HG03060 (cell line): ENCODE results near the gene SCGB3A2.

Experiments used
- ATAC-seq: cut with Tn5 transposase; IDR thresholded peaks from one replicate; pipeline ENCODE4 v1.9.1; 2021; ENCODE audit warnings: low read depth, moderate number of reproducible peaks; ENCODE audit not compliant: unreplicated experiment

Gene SCGB3A2

GRCh38 chr5:147901599-147902039 lies 23.1 kb downstream of the SCGB3A2 start:
- no peak for ATAC-seq

GRCh38 chr5:147902609-147903115 lies 24.2 kb downstream of the SCGB3A2 start:
- no peak for ATAC-seq

GRCh38 chr5:147904110-147904509 lies 25.6 kb downstream of the SCGB3A2 start:
- no peak for ATAC-seq

DNA sequence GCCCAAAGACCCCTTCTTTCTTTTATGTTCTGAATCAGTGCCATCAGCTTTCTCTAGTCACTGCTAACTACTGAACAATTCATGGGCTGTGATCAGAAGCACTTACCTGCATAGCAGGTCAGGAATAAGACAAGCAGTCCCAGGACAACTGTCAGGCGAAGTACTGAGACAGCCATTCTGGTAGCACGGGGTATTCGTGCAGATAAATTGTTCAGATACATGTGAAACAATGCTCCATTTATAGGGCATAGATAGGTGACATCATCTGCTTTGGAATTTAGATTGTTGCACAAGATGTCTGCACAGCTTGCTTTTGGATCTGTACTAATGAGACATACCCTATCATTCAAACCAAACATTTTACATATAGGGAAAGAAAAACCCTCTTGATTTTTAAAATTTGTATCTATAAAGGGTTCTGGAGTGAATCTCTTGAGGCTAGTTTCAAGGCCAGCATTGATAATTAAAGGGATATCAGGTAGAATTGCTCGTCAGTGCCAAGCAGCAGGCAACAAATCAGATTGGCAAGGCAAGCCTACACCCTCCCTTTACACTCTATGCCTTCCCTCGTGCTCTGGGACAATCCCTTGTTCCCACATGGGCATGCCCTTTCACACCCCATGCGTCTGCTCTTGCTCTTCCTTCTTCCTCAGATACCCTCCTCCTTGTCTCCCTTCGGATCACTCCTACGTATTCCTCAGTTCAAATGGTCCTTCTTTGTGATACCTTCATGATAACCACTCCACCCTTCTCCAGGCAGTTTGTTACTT lies 28.0 kb downstream of the SCGB3A2 start, which contains the start of gene C5orf46:
Gene C5orf46, minus strand, starts transcription at position 213 of the 770 bp plus-strand sequence. Its CDS starts 37 bp downstream, at position 176.
- ATAC-seq: no peak

DNA sequence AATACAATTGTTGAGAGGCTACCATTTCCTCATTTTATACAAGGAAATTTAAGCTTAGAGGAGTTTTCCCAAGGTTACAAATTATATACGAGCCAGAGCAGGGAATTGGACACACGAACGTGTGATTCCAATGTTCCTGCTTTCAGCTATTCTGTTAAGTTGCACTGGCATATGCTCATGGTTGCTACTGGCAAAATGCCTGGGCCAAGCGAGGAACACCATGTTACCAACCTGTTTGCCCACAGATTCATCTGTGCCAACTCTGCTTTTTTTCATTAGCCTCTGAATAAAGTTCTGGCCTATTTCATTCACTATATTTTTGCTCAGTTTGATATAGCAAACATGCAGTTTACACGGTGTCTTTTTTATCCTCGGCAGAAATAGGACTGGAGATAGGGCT lies 32.9 kb downstream of the SCGB3A2 start:
- no peak for ATAC-seq

DNA sequence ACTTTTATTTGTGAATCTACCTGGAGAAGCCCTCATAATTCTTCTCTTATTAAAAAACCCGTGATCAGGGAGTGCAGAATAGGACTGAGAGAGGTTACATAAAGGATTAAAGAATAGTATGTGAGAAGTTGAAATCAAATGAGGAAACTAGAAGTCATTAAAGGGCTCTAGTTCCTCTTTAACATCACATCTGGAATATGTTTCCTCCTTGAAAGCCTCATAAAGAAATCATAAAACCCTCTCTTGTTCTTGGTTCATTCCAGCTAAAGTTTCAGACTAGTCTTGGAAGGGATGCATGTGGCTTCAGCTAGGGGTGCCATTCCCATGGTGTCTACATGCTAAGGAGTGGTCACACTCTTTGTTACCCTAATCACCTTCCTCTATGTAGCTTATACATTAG lies 33.5 kb downstream of the SCGB3A2 start:
- no peak for ATAC-seq

GRCh38 chr5:147913786-147914185 lies 35.3 kb downstream of the SCGB3A2 start:
- no peak for ATAC-seq

GRCh38 chr5:147918101-147918685 lies 39.7 kb downstream of the SCGB3A2 start:
- no peak for ATAC-seq

DNA sequence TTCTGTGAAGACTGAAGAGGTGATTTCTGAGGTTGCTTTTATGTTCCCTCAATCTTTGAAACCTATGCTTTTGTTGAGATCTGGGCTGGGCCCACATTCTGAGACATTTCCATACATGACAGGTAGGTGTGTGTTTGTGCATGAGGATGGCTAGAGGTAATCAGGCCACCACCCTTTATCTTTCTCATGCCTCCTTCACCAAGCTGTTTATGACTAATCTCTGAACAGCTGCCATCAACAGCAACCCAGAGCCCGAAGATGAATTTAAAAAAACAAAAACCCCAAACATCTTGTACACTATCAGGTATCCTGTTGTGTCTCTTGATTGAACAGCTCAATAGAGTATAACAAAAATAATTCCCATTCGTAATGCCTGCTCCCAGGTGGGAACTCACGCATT lies 40.4 kb downstream of the SCGB3A2 start:
- no peak for ATAC-seq

GRCh38 chr5:147920420-147921030 lies 42.0 kb downstream of the SCGB3A2 start:
- ATAC-seq: no peak

DNA sequence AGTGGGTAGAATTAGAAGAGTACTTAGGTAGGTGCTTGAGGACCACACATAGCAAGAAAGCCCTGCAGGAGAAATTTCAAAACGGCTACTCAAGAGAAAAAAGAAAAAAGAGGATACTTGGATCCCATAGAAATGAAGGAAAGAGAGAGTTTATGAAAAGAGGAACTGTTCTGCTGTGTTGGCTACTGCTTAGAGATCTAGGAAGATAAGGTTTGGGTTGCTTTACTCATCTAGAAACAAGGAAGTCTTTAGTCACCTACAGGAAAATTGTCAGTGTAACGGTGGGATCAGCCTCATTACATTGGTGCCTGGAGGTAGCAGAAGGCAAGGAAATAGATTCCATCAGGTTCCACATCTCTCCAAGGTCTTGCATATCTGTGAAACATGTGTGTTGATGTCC lies 42.6 kb downstream of the SCGB3A2 start:
- no peak for ATAC-seq

- no peak for ATAC-seq
Observed at GRCh38 chr5:147925020-147925419, 46.5 kb downstream of the SCGB3A2 start.

GRCh38 chr5:147927901-147928300 lies 49.4 kb downstream of the SCGB3A2 start:
- no peak for ATAC-seq

GRCh38 chr5:147930769-147931168 lies 52.3 kb downstream of the SCGB3A2 start:
- ATAC-seq: peak; percentile 62
